Measurements from ENCODE around the gene TRIM52. TPM values are rescaled to one million over a fixed set of nuclear protein-coding genes. Genes with fewer than 3 reads are reported as not detected.
A peak's percentile ranks its signal among the peaks of the same experiment; 100 is the strongest.

TRIM52 gene
- total RNA-seq, 2 experiments from 2014 or later, result 24.0 to 24.2 TPM

DNA sequence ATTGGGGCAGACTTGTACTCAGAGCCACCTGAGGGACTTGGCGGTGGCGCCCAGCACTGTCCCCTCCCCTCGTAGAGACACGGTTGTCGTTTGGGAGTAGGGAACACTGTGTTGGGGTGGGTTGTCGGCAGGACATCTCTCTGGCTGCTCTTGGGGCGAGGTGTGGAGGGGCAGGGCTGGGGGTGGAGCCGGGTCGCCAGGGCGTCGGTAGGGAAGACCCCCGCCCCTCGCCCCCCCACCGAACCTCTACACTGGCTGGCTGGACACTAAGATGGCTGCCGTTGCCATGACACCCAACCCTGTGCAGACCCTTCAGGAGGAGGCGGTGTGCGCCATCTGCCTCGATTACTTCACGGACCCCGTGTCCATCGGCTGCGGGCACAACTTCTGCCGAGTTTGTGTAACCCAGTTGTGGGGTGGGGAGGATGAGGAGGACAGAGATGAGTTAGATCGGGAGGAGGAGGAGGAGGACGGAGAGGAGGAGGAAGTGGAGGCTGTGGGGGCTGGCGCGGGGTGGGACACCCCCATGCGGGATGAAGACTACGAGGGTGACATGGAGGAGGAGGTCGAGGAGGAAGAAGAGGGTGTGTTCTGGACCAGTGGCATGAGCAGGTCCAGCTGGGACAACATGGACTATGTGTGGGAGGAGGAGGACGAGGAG, 37.1 kb downstream of the TRIM52 start:
- H3K36me3 Mint-ChIP-seq (ENCODE audit: low read depth), result peaks cover 19% of the 10 kb centered on the region
- DNase-seq, result no peak
- no peaks in the 10 kb centered on the region for H3K9me3 Mint-ChIP-seq
- peaks cover 64% of the 10 kb centered on the region for H3K4me1 Mint-ChIP-seq
- peak overlapping the region; percentile 100 for H3K27ac Mint-ChIP-seq
- ChIA-PET CTCF (interaction anchor here (1.4 to 2.8 kb wide), 3 partner anchors 19 to 35 kb away, joined by 3 to 11 read pairs (median 4); partner anchors contain the start of genes RACK1 and TRIM7), POLR2A (interaction anchor here (0.9 to 31.8 kb wide), 7 partner anchors 9 to 931 kb away, joined by 3 to 1091 read pairs (median 11); partner anchors contain the start of genes RACK1, TRIM52 and TRIM7)
- H3K27me3 Mint-ChIP-seq, result peaks cover 4% of the 10 kb centered on the region
- H3K4me3 Mint-ChIP-seq, result peak overlapping the region; percentile 99

DNA sequence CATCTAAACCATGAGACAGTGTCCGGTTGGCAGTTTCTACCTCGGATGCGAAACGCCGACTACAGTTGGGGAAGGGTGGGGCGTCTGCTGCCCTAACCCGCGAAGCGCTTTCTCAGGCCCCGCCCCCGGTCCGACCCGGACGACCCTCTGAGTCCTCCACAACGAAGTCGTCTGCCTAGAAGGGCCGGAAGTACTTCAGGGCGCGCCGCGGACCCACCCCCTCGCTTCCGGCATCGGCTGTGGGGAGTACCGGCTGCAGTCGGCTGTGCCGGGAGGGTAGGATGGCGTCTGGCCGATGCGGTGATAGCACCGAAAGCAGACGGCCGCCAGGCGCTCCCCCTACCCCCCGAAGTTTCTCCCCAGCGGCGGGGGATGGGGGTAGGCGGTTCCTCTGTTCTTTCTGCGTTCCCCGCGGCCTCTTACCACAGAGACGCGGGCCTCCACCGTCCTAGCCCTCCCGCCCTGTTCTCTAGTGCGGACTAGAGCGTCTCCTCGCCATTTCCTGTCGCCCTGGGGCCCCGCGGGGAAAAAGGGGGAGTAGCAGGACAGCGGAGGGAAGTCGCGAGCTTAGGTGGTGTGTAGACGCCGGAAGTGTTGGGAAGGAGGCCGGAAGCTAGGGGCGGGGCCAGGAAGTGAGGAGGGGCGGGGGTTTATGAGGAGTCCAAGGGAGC, 37.8 kb downstream of the TRIM52 start, which contains the start of gene TRIM41:
TRIM41 (plus strand) TSS at position 224 of the 671 bp plus-strand sequence. CDS start 719 bp downstream, outside the sequence.
- Mint-ChIP-seq H3K36me3 (ENCODE audit: low read depth) (peaks cover 20% of the 10 kb centered on the region), H3K27ac (peak within 1 kb of the TSS; percentile 100), H3K4me1 (peaks cover 69% of the 10 kb centered on the region), H3K27me3 (peaks cover 4% of the 10 kb centered on the region), H3K4me3 (peak within 1 kb of the TSS; percentile 99), H3K9me3 (no peaks in the 10 kb centered on the region)
- ChIA-PET CTCF (interaction anchor here (1.0 to 2.8 kb wide), 8 partner anchors 16 to 50 kb away, joined by 3 to 11 read pairs (median 4); partner anchors contain the start of genes RACK1 and TRIM7), POLR2A (interaction anchor here (0.7 to 31.8 kb wide), 14 partner anchors 8 to 931 kb away, joined by 3 to 1091 read pairs (median 4); partner anchors contain the start of genes RACK1, TRIM52 and TRIM7)
- peak; percentile 98 for DNase-seq

DNA sequence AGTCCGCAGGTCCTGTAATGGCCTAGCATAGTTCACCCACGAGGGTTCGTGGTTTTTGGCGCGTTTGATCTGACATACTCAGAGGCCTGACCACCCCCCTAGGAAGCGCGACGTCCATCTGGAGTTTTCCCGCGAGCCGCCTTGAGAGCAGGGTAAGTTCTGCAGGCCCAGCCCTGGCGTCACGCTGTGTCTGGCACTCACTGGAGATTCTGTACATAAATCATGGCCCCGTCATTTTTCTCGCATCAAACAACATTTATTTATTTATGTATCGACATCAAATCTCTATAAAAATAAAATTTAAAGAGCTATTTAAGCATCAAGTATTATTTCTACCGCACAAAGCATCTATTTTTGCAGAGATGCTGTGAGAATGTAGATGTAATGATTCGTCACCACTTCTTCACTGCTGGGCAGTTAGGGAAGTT, 38.3 kb downstream of the TRIM52 start:
- peaks cover 4% of the 10 kb centered on the region for H3K27me3 Mint-ChIP-seq
- CTCF ChIA-PET, result interaction anchor here (1.0 to 2.8 kb wide), 9 partner anchors 16 to 54 kb away, joined by 3 to 11 read pairs (median 4); partner anchors contain the start of genes RACK1 and TRIM7

DNA sequence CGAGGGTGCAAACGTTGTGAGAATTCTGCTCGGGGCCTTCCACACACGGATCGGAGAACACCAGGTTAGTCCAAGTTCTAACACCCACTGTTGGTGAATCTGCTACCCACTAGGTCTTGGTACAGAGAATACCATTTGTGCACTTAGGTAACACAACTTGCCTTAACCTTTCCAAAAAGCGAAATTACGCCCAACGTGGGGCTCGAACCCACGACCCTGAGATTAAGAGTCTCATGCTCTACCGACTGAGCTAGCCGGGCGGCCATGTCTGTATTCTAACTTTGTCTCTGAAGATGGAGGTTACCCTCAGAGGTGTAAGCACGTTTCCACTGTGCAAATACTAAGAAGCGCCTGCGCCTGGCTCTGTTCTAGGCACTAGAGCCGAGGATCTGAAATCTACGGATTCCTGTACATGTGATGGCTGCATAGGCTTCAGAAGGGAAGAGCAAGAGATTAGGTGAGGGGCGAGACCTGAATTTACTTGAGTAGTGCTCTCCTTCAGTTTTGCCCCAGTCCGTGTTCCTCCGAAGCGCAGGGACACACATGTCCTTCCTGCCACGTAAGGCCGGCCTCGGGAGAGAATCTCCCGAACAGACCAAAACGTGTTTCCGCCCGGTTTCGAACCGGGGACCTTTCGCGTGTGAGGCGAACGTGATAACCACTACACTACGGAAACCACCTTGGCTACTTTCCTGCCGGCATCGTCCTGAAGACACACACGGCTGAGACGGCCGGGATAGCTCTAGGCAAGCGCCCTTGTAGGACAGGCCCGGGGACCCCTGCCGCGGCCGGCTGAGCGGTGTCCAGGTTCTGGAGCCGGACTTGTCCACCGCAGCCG, 38.9 kb downstream of the TRIM52 start:
- DNase-seq, result peak; percentile 94
- POLR2A ChIA-PET, result interaction anchor here (0.6 to 31.8 kb wide), 14 partner anchors 9 to 419 kb away, joined by 3 to 1091 read pairs (median 4); partner anchors contain the start of genes RACK1, TRIM52 and TRIM7
- Mint-ChIP-seq H3K9me3 (no peaks in the 10 kb centered on the region), H3K27me3 (peaks cover 4% of the 10 kb centered on the region), H3K4me3 (peak overlapping the region; percentile 99), H3K27ac (peak overlapping the region; percentile 100), H3K4me1 (peaks cover 81% of the 10 kb centered on the region), H3K36me3 (ENCODE audit: low read depth) (peaks cover 23% of the 10 kb centered on the region)
- CTCF ChIA-PET, result interaction anchor here (1.0 to 2.8 kb wide), 8 partner anchors 15 to 54 kb away, joined by 3 to 11 read pairs (median 4); partner anchors contain the start of gene RACK1

More for the DNA sequence above, 38.3 kb downstream of the TRIM52 start:
- POLR2A ChIA-PET, result interaction anchor here (0.7 to 31.8 kb wide), 13 partner anchors 8 to 420 kb away, joined by 3 to 1091 read pairs (median 4); partner anchors contain the start of genes RACK1, TRIM52 and TRIM7
- H3K4me1 Mint-ChIP-seq, result peaks cover 74% of the 10 kb centered on the region
- H3K27ac Mint-ChIP-seq, result peak overlapping the region; percentile 100
- peaks cover 23% of the 10 kb centered on the region for H3K36me3 Mint-ChIP-seq (ENCODE audit: low read depth)
- no peaks in the 10 kb centered on the region for H3K9me3 Mint-ChIP-seq
- DNase-seq, result no peak
- H3K4me3 Mint-ChIP-seq, result peak overlapping the region; percentile 99

DNA sequence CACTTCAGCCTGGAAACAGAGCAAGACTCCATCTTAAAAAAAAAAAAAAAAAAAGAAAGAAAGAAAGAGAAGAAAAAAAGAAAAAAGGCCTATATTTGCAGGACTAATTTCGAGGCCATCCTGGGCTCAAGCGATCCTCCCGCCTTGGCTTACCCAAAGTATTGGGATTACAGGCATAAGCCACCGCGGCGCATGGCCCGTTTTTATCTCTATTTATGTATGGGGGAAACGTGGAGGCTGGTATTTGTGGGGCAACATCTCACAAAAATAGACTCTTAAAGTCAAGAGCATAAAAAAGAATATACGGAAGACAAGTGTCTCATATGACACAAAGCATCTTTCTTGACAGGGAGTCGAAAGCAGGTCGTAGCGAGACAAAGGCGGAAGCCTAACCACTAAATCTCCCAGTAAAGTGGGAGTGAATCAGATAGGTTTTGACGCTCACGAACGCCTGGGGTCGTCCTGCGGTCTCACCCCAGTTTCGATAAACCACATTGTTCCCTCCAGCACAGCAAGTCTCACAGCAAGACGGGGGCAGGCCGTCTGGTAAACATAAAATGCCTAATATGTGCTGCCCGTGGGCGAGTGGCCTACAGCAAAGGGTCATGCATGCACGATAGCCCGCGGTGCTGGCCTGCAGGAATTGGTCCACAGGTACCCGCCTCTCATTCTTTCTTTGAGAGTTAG, 39.7 kb downstream of the TRIM52 start:
- Mint-ChIP-seq H3K36me3 (ENCODE audit: low read depth) (peaks cover 19% of the 10 kb centered on the region), H3K27ac (peak overlapping the region; percentile 100), H3K4me3 (peak overlapping the region; percentile 99), H3K4me1 (peaks cover 83% of the 10 kb centered on the region), H3K9me3 (no peaks in the 10 kb centered on the region), H3K27me3 (peaks cover 4% of the 10 kb centered on the region)
- peak; percentile 72 for DNase-seq
- CTCF ChIA-PET, result interaction anchor here (2.8 kb wide), 1 partner anchor 32 kb away, joined by 11 read pairs; no protein-coding TSS in a partner anchor
- POLR2A ChIA-PET, result interaction anchor here (0.6 to 31.8 kb wide), 8 partner anchors 15 to 390 kb away, joined by 3 to 1091 read pairs (median 8); partner anchors contain the start of genes RACK1, TRIM52 and TRIM7

DNA sequence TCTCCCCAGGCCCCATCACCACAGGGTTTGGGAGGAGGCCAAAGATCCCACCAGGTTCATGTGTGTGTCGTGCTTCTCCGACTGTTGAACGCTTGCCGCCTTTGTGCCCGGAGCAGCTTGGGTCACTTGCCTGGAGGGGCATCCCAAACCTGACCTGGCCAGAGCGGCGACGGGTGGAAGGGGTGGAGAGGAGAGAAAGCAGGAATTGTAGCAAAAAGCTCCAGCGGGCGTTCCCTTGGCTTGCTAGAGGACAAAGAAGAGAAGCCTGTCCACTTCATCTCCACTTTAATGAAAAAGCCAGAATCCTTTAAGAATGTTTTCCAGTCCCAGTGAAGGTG, 40.8 kb downstream of the TRIM52 start:
- H3K4me3 Mint-ChIP-seq, result peak overlapping the region; percentile 21
- ChIA-PET CTCF (no interaction called here), POLR2A (interaction anchor here (1.0 to 1.6 kb wide), 3 partner anchors 13 to 47 kb away, joined by 3 to 6 read pairs (median 5); partner anchors contain the start of gene TRIM52)
- peak overlapping the region; percentile 100 for H3K27ac Mint-ChIP-seq
- peaks cover 16% of the 10 kb centered on the region for H3K36me3 Mint-ChIP-seq (ENCODE audit: low read depth)
- H3K9me3 Mint-ChIP-seq, result no peaks in the 10 kb centered on the region
- peaks cover 74% of the 10 kb centered on the region for H3K4me1 Mint-ChIP-seq
- no peak for DNase-seq
- peaks cover 4% of the 10 kb centered on the region for H3K27me3 Mint-ChIP-seq

DNA sequence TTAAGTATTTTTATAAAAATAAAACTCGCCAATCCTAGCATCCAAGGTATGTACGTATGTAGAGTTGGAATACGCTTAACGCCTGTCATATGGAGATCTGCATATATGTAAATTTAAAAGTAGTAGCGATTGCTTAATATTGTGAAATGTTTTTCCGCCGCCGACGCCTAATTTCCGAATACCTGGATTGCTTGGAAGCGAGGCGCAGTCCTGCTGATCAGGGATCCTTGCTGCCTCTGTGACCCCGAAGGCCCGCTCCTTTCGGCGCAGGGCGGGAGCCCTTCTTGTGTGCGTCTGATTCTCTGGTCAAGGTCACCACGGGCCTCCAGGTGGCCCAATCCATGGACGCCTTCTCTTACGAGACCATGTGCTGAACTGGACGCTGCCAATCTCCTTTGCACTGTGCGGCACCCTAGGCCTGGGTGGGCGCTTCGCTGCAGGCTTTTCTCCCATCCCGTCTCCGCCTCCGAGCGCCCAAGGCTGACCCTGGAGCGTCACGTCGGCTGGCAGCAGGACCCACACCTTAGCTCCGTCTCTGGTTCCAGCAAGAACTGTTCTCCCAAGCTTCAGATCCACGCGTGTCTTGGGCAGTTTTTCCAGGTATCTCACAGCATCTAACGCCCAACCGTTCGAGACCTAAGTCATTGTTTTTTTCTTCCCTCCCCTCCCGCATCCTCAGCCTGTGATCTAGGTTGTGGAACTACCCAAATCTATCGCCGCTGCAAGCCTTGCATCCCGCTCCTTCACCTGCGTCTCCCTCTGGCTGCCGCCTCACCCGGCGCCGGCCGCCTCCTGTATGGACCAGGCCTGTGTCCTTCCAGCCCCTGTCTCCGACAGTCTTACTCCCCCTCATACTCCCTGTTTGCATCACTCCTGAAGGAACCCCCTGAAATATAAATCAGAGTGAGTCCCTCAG, 41.4 kb downstream of the TRIM52 start:
- ChIA-PET CTCF (no interaction called here), POLR2A (interaction anchor here (1.5 to 1.6 kb wide), 2 partner anchors 13 to 41 kb away, joined by 5 to 6 read pairs; partner anchors contain the start of gene TRIM52)
- H3K27ac Mint-ChIP-seq, result peak overlapping the region; percentile 51

DNA sequence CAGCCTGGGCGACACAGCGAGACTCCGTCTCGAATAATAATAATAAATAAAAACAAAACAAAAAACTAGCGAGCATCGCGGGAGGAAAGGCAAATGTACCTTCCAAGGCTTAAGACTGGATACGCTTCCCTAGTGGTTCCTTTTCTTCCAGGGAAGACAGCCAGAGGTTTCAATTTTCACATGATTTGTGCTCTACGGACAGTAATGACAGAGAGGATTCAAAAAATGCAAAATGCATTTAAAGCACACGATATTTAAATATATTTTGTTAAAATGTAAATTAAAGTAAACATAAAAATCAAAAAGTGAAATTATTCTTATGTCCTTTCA, 42.2 kb downstream of the TRIM52 start:
- no peak for DNase-seq
- Mint-ChIP-seq H3K4me3 (peak overlapping the region; percentile 87), H3K27ac (peak overlapping the region; percentile 89), H3K36me3 (ENCODE audit: low read depth) (peaks cover 9% of the 10 kb centered on the region), H3K9me3 (no peaks in the 10 kb centered on the region), H3K4me1 (peaks cover 64% of the 10 kb centered on the region), H3K27me3 (peaks cover 4% of the 10 kb centered on the region)
- CTCF ChIA-PET, result no interaction called here
- POLR2A ChIA-PET, result no interaction called here

More for the DNA sequence above, 41.4 kb downstream of the TRIM52 start:
- peaks cover 12% of the 10 kb centered on the region for H3K36me3 Mint-ChIP-seq (ENCODE audit: low read depth)
- peaks cover 4% of the 10 kb centered on the region for H3K27me3 Mint-ChIP-seq
- peaks cover 68% of the 10 kb centered on the region for H3K4me1 Mint-ChIP-seq
- no peak for DNase-seq
- H3K4me3 Mint-ChIP-seq, result peak overlapping the region; percentile 21
- no peaks in the 10 kb centered on the region for H3K9me3 Mint-ChIP-seq

DNA sequence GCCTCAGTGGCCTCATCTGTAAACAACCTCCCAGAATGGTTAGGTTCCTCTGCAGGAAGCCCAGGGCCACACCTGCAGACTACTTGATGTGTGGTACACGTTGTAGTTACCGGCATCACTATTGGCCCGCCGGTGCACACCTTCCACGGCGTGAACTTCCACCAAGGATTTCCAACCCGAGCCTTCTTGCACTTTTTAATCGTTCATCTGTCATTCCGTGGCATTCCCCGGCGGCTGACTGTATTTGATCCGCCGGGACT, 43.2 kb downstream of the TRIM52 start:
- H3K27ac Mint-ChIP-seq, result peak overlapping the region; percentile 89
- H3K27me3 Mint-ChIP-seq, result peaks cover 8% of the 10 kb centered on the region
- H3K36me3 Mint-ChIP-seq (ENCODE audit: low read depth), result peaks cover 9% of the 10 kb centered on the region
- DNase-seq, result peak; percentile 48
- H3K9me3 Mint-ChIP-seq, result no peaks in the 10 kb centered on the region
- POLR2A ChIA-PET, result interaction anchor here (1.0 to 2.4 kb wide), 3 partner anchors 10 to 33 kb away, joined by 3 to 12 read pairs (median 10); partner anchors contain the start of gene RACK1
- CTCF ChIA-PET, result interaction anchor here (2.3 kb wide), 1 partner anchor 10 kb away, joined by 13 read pairs; no protein-coding TSS in a partner anchor
- H3K4me1 Mint-ChIP-seq, result peaks cover 59% of the 10 kb centered on the region
- H3K4me3 Mint-ChIP-seq, result peak overlapping the region; percentile 87

DNA sequence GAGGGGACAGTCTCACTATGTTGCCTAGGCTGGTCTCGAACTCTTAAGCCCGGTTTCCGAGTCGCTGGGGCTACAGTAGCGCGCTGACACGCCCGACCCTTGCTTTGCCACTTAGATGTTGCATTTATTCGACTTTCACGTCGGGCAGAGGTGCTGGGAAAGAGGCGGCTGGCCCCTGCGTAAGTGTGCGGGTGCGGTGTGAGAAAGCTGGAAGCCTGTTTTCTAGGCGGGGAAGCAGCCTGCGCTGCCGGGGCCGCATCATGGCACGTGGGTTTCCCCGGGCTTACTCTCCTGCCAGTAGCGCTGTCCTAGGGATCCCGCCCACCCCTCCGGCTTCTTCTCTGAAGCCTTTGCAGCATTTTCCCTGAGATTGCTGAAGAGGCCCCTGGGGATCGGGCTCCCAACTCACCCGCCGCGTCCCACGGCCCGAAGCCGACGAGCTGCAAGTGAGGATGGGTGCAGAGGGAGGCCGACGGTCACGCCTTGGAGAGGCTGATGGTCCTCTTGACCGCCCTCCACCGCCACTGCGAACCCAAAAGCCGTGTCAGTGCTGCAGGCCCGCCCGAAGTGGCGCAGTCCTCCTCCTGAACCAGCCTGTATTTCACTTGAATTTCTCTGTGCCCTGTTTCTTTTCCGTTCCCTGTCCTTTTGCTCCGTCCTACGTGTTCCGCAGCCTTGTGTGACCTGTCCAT, 43.7 kb downstream of the TRIM52 start:
- Mint-ChIP-seq H3K36me3 (ENCODE audit: low read depth) (peaks cover 8% of the 10 kb centered on the region), H3K27me3 (peaks cover 7% of the 10 kb centered on the region), H3K9me3 (no peaks in the 10 kb centered on the region), H3K27ac (peak overlapping the region; percentile 89), H3K4me3 (peak overlapping the region; percentile 87), H3K4me1 (peaks cover 56% of the 10 kb centered on the region)
- POLR2A ChIA-PET, result interaction anchor here (1.0 to 2.4 kb wide), 5 partner anchors 9 to 44 kb away, joined by 3 to 12 read pairs (median 10); partner anchors contain the start of genes RACK1 and TRIM52
- peak; percentile 61 for DNase-seq
- CTCF ChIA-PET, result interaction anchor here (1.8 to 2.3 kb wide), 2 partner anchors 10 to 26 kb away, joined by 4 to 13 read pairs; no protein-coding TSS in a partner anchor
